ENCODE measurements around the gene NPAS2. TPM values are rescaled to one million over a fixed set of nuclear protein-coding genes. Genes with fewer than 3 reads are reported as not detected.

The NPAS2 gene
- total RNA-seq, 2 donors from 2014 or later: 39.2 to 49.4 TPM

DNA sequence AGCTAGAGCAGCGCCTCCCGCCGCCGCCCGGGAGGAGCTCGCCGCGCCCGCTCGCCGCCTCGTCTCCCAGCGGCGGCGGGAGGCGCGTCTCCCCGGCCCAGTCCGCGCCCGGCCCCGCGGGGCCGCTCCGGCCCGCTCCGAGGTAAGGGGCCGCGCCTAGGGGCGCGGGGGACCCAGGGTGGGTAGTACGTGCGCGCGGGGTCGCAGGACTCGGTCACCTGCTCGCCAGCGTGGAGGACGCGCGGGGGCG lies 259 bp downstream of the NPAS2 start:
- H3K27me3 ChIP-seq: no peaks in the 10 kb centered on the region
- peak overlapping the region; percentile 80 for H3K4me3 ChIP-seq
- no peak for TF ChIP-seq CTCF (IDR thresholded peaks at IDR 0.05)
- peaks cover 0 to 40% of the 10 kb centered on the region in 2 donors for H3K4me1 ChIP-seq
- peak overlapping the region; percentile 85 to 88 for H3K27ac ChIP-seq
- H3K36me3 ChIP-seq: no peaks in the 10 kb centered on the region
- DNase-seq (ENCODE audit: low spot score): no peak
- H3K9me3 ChIP-seq: no peaks in the 10 kb centered on the region

DNA sequence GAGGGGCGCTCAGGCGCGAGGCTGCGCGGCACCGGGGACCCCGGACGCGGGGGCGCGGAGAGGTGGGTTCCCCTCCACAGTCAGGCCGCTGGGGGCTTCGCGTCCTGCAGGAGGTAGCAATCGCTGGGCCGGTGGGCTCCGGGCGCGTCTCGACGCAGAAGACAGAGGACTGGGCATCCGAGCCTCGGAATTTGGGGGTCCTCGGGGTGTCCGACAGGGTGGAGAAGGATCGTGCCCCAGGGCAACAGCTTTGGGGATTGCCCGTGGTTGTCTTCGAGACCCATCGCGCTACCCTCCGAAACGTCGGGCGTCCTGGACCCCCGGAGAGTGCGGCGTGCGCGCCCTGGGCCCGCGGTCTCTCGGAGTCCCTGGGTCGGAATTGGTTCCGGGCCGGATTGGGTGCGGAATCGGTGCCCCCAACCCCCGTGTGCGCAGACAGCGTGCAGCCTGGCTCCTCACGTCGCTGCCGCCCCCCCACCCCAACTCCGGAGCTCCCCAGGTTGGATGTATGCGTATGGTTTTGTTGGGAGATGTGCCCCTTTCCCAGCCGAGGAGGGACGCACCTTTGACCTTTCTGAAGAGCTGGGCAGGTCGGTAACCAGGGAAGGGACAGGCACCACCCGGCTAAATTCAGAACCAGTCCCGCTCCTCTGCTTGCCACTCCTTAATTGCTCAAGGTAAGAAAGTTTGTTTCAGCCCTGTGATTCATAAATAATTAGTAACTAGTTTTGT lies 750 bp downstream of the NPAS2 start:
- H3K4me3 ChIP-seq: peak overlapping the region; percentile 80
- no peak for DNase-seq (ENCODE audit: low spot score)
- H3K27me3 ChIP-seq: no peaks in the 10 kb centered on the region
- H3K4me1 ChIP-seq: peaks cover 0 to 43% of the 10 kb centered on the region in 2 donors
- peak overlapping the region; percentile 85 to 88 for H3K27ac ChIP-seq
- TF ChIP-seq CTCF (IDR thresholded peaks at IDR 0.05): no peak
- H3K36me3 ChIP-seq: no peaks in the 10 kb centered on the region
- H3K9me3 ChIP-seq: no peaks in the 10 kb centered on the region

GRCh38 chr2:100821255-100821910 lies 1.4 kb downstream of the NPAS2 start:
- no peak for DNase-seq (ENCODE audit: low spot score)
- Histone ChIP-seq H3K9me3 (no peaks in the 10 kb centered on the region), H3K36me3 (no peaks in the 10 kb centered on the region), H3K27me3 (no peaks in the 10 kb centered on the region), H3K27ac (peak overlapping the region; percentile 85 to 88), H3K4me3 (peak overlapping the region; percentile 80), H3K4me1 (peaks cover 0 to 44% of the 10 kb centered on the region in 2 donors)
- TF ChIP-seq CTCF (IDR thresholded peaks at IDR 0.05): peak in 1 of 2 donors; percentile 21

GRCh38 chr2:100821911-100822265 lies 1.9 kb downstream of the NPAS2 start:
- Histone ChIP-seq H3K36me3 (no peaks in the 10 kb centered on the region), H3K9me3 (no peaks in the 10 kb centered on the region), H3K27ac (peak overlapping the region; percentile 85 to 88), H3K4me3 (peak overlapping the region; percentile 80), H3K27me3 (no peaks in the 10 kb centered on the region), H3K4me1 (peaks cover 0 to 44% of the 10 kb centered on the region in 2 donors)
- TF ChIP-seq CTCF (IDR thresholded peaks at IDR 0.05): no peak
- DNase-seq (ENCODE audit: low spot score): no peak

GRCh38 chr2:100822587-100823248 lies 2.8 kb downstream of the NPAS2 start:
- H3K4me3 ChIP-seq: peak overlapping the region; percentile 80
- H3K4me1 ChIP-seq: peaks cover 0 to 44% of the 10 kb centered on the region in 2 donors
- peak overlapping the region; percentile 85 to 88 for H3K27ac ChIP-seq
- peaks cover 0 to under 1% of the 10 kb centered on the region in 2 donors for H3K9me3 ChIP-seq
- TF ChIP-seq CTCF (IDR thresholded peaks at IDR 0.05): no peak
- no peaks in the 10 kb centered on the region for H3K36me3 ChIP-seq
- DNase-seq (ENCODE audit: low spot score): no peak
- no peaks in the 10 kb centered on the region for H3K27me3 ChIP-seq

Data from right atrium auricular region (tissue), 2 donors.